ENCODE data around the gene TMEM150B. TPM values are rescaled to one million over a fixed set of nuclear protein-coding genes. Genes with fewer than 3 reads are reported as not detected.

TMEM150B gene
- total and polyA plus RNA-seq, 4 donors, result 0.81 to 3.3 (median 2.0) TPM

DNA sequence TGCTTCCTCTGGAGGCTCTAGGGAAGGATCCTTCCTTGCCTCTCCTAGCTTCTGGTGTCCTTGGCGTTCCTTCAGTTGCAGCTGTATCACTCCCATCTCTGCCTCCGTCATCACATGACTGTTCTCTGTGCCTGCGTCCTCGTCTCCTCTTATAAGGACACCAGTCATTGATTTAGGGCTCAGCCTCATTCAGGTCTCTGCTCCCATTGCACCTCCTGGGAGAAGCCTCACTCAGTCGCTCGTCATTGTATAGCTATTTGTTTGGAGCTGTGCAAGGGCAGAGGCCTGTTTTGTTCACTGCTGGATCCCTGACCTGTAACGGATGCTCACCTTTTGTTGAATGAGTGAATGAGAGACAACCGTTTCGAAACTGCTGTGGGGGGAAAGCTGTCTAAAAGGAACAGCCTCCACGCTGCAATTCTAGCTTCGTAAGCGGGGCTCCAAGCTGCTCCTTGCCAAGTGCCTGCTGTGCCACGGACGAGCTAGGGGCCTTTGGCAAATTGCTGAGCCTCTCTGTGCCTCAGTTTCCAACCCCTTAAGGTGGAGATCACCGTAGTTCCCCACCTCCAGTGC, 24.2 kb downstream of the TMEM150B start (continued):
- TF ChIP-seq, protein P1, sequence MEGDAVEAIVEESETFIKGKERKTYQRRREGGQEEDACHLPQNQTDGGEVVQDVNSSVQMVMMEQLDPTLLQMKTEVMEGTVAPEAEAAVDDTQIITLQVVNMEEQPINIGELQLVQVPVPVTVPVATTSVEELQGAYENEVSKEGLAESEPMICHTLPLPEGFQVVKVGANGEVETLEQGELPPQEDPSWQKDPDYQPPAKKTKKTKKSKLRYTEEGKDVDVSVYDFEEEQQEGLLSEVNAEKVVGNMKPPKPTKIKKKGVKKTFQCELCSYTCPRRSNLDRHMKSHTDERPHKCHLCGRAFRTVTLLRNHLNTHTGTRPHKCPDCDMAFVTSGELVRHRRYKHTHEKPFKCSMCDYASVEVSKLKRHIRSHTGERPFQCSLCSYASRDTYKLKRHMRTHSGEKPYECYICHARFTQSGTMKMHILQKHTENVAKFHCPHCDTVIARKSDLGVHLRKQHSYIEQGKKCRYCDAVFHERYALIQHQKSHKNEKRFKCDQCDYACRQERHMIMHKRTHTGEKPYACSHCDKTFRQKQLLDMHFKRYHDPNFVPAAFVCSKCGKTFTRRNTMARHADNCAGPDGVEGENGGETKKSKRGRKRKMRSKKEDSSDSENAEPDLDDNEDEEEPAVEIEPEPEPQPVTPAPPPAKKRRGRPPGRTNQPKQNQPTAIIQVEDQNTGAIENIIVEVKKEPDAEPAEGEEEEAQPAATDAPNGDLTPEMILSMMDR (IDR thresholded peaks at IDR 0.05; ENCODE audit: low read depth, low read length, missing input control), result no peak
- TF ChIP-seq GABPA (IDR thresholded peaks at IDR 0.05 in 1 of 2, conservative IDR thresholded peaks at IDR 0.05 in 1 of 2) (no peak), HNF4G (IDR thresholded peaks at IDR 0.05) (no peak)

GRCh38 chr19:55299991-55300390, 25.1 kb downstream of the TMEM150B start:
- H3K4me1 ChIP-seq (ENCODE audit: control insufficient read depth in 4 of 4, insufficient read depth in 4 of 4, low read length in 3 of 4), result peaks cover 0 to 7% (median 3%) of the 10 kb centered on the region in 4 donors

More at GRCh38 chr19:55299991-55300390, 25.1 kb downstream of the TMEM150B start:
- H3K36me3 ChIP-seq (ENCODE audit: control insufficient read depth in 4 of 4, insufficient read depth in 3 of 4, low read depth in 1 of 4, low read length in 3 of 4), result no peaks in the 10 kb centered on the region
- no peak overlapping the region for H3K27ac ChIP-seq (ENCODE audit: low read depth in 1 of 2, low read length in 2 of 2)
- no peak for TF ChIP-seq ZBTB33 (IDR thresholded peaks at IDR 0.05)
- TF ChIP-seq FOXA2 (IDR thresholded peaks at IDR 0.05), result no peak
- TF ChIP-seq ATF3 (IDR thresholded peaks at IDR 0.05), result no peak
- TF ChIP-seq SP1 (IDR thresholded peaks at IDR 0.05), result no peak
- TF ChIP-seq FOXA1 (IDR thresholded peaks at IDR 0.05), result no peak
- TF ChIP-seq, protein P1 (IDR thresholded peaks at IDR 0.05; ENCODE audit: low read depth, low read length, missing input control), result no peak
- TF ChIP-seq HNF4A (conservative IDR thresholded peaks at IDR 0.05), result no peak
- TF ChIP-seq RAD21 (IDR thresholded peaks at IDR 0.05), result no peak
- no peak for TF ChIP-seq JUND (IDR thresholded peaks at IDR 0.05)
- no peak for TF ChIP-seq RXRA (IDR thresholded peaks at IDR 0.05)
- no peak for TF ChIP-seq MAX (IDR thresholded peaks at IDR 0.05)
- TF ChIP-seq NR2F2 (IDR thresholded peaks at IDR 0.05), result no peak
- TF ChIP-seq REST (IDR thresholded peaks at IDR 0.05), result no peak
- TF ChIP-seq GABPA (IDR thresholded peaks at IDR 0.05 in 1 of 2, conservative IDR thresholded peaks at IDR 0.05 in 1 of 2), result no peak
- no peak for TF ChIP-seq TAF1 (conservative IDR thresholded peaks at IDR 0.05)
- no peak for TF ChIP-seq HNF4G (IDR thresholded peaks at IDR 0.05)
- H3K9ac ChIP-seq (ENCODE audit: low read depth in 1 of 2, low read length in 2 of 2), result no peak overlapping the region
- H3K4me3 ChIP-seq (ENCODE audit: low read depth in 1 of 3, low read length in 3 of 3), result no peak overlapping the region
- DNase-seq (ENCODE audit: low spot score), result no peak
- WGBS, result 89% methylated on average over 10 of the region's 10 CpGs
- H3K9me3 ChIP-seq (ENCODE audit: control insufficient read depth in 4 of 4, low read length in 3 of 4), result no peaks in the 10 kb centered on the region
- no peaks in the 10 kb centered on the region for H3K27me3 ChIP-seq (ENCODE audit: control insufficient read depth in 4 of 4, insufficient read depth in 4 of 4, low read length in 3 of 4)
